ENCODE data around the gene TREM2. TPM values are rescaled to one million over a fixed set of nuclear protein-coding genes. Genes with fewer than 3 reads are reported as not detected.

The TREM2 gene
- total RNA-seq, 3 donors from 2014 or later = 0.29 to 1.3 (median 0.67) TPM

- Histone ChIP-seq H3K9me3 (no peaks in the 10 kb centered on the region), H3K4me3 (no peak within 1 kb of the TSS)
These were observed 38.2 kb upstream of the TREM2 start, which contains the start of gene TREML2 for GRCh38 chr6:41200901-41201763. TSS of gene TREML2 (minus strand) at chr6:41201149. CDS start at chr6:41201008, 141 bp downstream.

GRCh38 chr6:41200296-41200900, 37.5 kb upstream of the TREM2 start:
- no peak for TF ChIP-seq CTCF (IDR thresholded peaks at IDR 0.05)
- H3K36me3 ChIP-seq (ENCODE audit: low read depth) = no peaks in the 10 kb centered on the region
- DNase-seq (peak in 1 of 3 donors; percentile 11), ATAC-seq (peak; percentile 64)
- H3K4me3 ChIP-seq = no peak overlapping the region
- intact Hi-C loops (cut with DNase I, micrococcal nuclease) = no loop called here
- H3K4me1 ChIP-seq (ENCODE audit: low read depth) = peaks cover 4% of the 10 kb centered on the region
- H3K9me3 ChIP-seq = no peaks in the 10 kb centered on the region

More at GRCh38 chr6:41200901-41201763, 38.2 kb upstream of the TREM2 start, which contains the start of gene TREML2:
- H3K36me3 ChIP-seq (ENCODE audit: low read depth) = no peaks in the 10 kb centered on the region
- H3K4me1 ChIP-seq (ENCODE audit: low read depth) = peaks cover 4% of the 10 kb centered on the region
- peak; percentile 10 to 64 (median 32) for DNase-seq
- intact Hi-C loops (cut with DNase I, micrococcal nuclease) = no loop called here
- ATAC-seq = peak; percentile 61
- TF ChIP-seq CTCF (IDR thresholded peaks at IDR 0.05) = no peak

DNA sequence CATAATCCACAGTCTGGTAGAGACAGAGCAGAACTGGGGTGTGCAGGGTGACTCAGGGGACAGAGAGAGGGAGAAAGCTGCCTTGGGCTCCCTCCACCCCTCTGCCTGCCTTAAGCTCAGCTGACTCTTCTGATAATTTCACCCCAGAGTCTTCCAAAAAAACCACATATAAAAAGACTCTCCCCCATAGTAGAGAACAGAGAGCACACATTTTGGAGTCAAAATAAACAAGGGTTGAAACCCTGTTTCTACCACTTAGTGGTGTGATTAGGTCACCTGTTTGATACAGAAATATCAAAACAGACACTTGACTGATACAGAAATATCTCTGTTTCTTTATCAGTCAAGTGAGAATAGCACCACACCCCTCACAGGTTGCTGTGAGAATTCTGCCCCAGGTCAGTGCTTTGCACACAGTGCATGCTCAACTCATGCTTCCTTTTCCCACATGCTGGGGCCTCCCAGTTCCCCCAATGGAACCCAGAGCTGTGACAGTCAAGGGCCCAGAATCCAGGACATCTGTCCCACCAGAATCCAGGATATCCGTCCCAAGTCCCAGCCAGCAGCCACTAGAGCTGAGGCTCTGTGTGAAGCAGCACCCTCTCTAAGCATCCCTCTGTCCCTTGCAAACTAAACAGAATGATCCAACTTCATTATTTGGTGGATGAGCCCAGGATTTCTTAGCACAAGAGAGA, 36.8 kb upstream of the TREM2 start:
- no peak for TF ChIP-seq CTCF (IDR thresholded peaks at IDR 0.05)
- ATAC-seq (peak; percentile 47), DNase-seq (no peak)
- H3K4me3 ChIP-seq = no peak overlapping the region
- peaks cover 4% of the 10 kb centered on the region for H3K4me1 ChIP-seq (ENCODE audit: low read depth)
- intact Hi-C loops (cut with DNase I, micrococcal nuclease) = no loop called here
- no peaks in the 10 kb centered on the region for H3K36me3 ChIP-seq (ENCODE audit: low read depth)
- no peaks in the 10 kb centered on the region for H3K9me3 ChIP-seq

DNA sequence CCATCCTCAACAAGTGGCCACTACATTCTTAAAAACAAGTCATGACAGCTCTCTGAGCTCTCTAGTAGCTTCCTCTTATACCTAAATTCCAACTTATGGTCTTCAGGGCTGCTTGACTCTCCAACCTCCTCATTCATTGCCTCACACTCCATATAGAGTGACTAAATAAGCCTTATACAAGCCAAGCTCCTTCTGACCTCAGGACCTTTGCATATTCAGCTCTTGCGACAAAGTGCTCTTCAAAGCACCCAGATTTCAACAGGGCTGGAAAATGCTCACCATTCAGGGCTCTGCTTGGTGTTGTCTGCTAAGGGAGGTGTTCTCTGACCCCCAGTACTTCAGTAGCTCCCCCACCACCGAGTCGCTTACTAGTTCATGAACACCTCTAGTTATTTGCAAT, 34.3 kb upstream of the TREM2 start:
- TF ChIP-seq CTCF (IDR thresholded peaks at IDR 0.05) = no peak
- Histone ChIP-seq H3K36me3 (ENCODE audit: low read depth) (no peaks in the 10 kb centered on the region), H3K4me3 (no peak overlapping the region), H3K9me3 (no peaks in the 10 kb centered on the region), H3K4me1 (ENCODE audit: low read depth) (peaks cover 4% of the 10 kb centered on the region)
- ATAC-seq (no peak), DNase-seq (no peak)
- intact Hi-C loops (cut with DNase I, micrococcal nuclease) = no loop called here

DNA sequence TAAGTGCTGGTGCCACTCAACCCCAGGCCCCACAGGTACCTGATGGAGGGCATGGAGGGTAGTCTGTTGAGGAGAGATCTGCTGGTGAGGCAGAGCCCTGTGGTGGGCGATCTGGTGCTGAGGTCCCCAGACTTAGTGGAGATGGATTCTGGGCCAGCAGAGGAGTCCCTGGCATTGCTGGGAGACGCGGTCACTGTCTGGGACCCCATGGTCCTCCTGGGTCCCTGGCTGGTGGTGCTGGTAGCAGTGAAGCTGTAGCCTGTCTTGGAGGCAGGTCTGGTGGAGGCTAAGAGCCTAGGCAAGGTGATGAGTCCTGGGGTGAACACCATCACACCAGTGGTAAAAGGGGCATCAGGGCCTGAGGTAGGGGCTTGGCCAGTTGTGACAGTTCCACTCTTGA, 31.5 kb upstream of the TREM2 start:
- Histone ChIP-seq H3K36me3 (ENCODE audit: low read depth) (no peaks in the 10 kb centered on the region), H3K9me3 (peaks cover 2% of the 10 kb centered on the region), H3K4me1 (ENCODE audit: low read depth) (no peaks in the 10 kb centered on the region), H3K4me3 (no peak overlapping the region)
- ATAC-seq = no peak
- DNase-seq = no peak
- intact Hi-C loops (cut with DNase I, micrococcal nuclease) = no loop called here
- TF ChIP-seq CTCF (IDR thresholded peaks at IDR 0.05) = no peak

Measured in mucosa of descending colon (tissue), 3 donors.